ENCODE measurements around the gene GOLGA6B. TPM values are rescaled to one million over a fixed set of nuclear protein-coding genes. Genes with fewer than 3 reads are reported as not detected.
"Not testable (repeated sequence)": the region's sequence is repeated elsewhere in the genome, so short reads cannot be mapped to it uniquely, and the experiment has no call there.

Gene GOLGA6B, protein sequence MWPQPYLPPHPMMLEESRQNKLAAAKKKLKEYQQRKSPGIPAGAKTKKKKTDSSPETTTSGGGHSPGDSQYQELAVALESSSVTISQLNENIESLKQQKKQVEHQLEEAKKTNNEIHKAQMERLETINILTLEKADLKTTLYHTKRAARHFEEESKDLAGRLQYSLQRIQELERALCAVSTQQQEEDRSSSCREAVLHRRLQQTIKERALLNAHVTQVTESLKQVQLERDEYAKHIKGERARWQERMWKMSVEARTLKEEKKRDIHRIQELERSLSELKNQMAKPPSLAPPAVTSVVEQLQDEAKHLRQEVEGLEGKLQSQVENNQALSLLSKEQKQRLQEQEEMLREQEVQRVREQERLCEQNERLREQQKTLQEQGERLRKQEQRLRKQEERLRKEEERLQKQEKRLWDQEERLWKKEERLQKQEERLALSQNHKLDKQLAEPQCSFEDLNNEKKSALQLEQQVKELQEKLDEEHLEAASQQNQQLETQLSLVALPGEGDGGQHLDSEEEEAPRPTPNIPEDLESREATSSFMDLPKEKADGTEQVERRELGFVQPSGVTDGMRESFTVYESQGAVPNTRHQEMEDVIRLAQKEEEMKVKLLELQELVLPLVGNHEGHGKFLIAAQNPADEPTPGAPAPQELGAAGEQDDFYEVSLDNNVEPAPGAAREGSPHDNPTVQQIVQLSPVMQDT
- 0.33 and 0.75 TPM in 2 replicates for total RNA-seq (2021)
- long read RNA-seq = 0 reads

DNA sequence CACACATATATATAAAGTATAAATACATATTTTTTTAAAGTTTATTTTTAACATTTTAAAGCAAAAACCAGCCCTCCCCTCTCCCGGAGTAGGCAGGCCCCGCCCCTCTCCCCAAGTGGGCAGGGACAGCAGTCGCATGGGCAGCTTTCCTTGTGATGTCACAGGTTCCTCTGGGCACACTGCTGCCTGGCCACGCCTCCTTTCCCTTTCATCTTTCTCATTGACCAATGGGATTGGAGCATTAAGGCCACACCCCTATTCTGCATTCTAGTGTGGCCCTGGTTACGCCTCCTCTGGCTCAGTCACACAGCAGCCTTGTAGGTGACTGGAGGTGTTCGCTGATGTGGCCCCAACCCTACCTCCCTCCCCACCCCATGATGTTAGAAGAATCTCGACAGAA, at the start of gene GOLGA6B:
TSS of gene GOLGA6B (plus strand) at position 301 of the 400 bp plus-strand sequence. CDS start at position 342, 41 bp downstream.
- H3K79me1 ChIP-seq (ENCODE audit: insufficient read depth, low read depth, low read length, poor library complexity, severe bottlenecking) = not testable (repeated sequence)

More for the DNA sequence above, at the start of gene GOLGA6B:
- not testable (repeated sequence) for H3K27ac ChIP-seq (ENCODE audit: insufficient read length, low read depth, low read length); H2BK12ac ChIP-seq (ENCODE audit: insufficient read length, low read depth, low read length); H3T11ph ChIP-seq (ENCODE audit: low read length); H3K79me2 ChIP-seq (ENCODE audit: insufficient read depth, low read length); H2BK5ac ChIP-seq (ENCODE audit: insufficient read length, low read length); H3K4me3 Mint-ChIP-seq; H4K8ac ChIP-seq (replicated peaks; ENCODE audit: insufficient read length, low read depth, low read length); H2BK20ac ChIP-seq (ENCODE audit: low read depth, low read length, poor library complexity, severe bottlenecking); H3K27ac Mint-ChIP-seq; H3K36me3 Mint-ChIP-seq (ENCODE audit: insufficient read depth in 1 of 3, low read depth in 3 of 3); H3K14ac ChIP-seq (ENCODE audit: insufficient read depth, low read length); H3K56ac ChIP-seq (ENCODE audit: insufficient read length, low read depth, low read length); H2AK5ac ChIP-seq (ENCODE audit: insufficient read length, low read length); H3K18ac ChIP-seq (ENCODE audit: insufficient read length, low read depth, low read length); H3K9me3 ChIP-seq (ENCODE audit: control insufficient read depth, low read depth, low read length); H3K23ac ChIP-seq (ENCODE audit: insufficient read length, low read depth, low read length); H2BK120ac ChIP-seq (ENCODE audit: low read depth, low read length, poor library complexity, severe bottlenecking); H2AFZ ChIP-seq (ENCODE audit: low read length); H3K9ac ChIP-seq (ENCODE audit: extremely low read depth, insufficient read length, low read length); H4K20me1 ChIP-seq (ENCODE audit: control insufficient read depth, insufficient read depth, insufficient read length); H4K5ac ChIP-seq (ENCODE audit: insufficient read length, low read depth, low read length); H3K4me1 ChIP-seq (ENCODE audit: insufficient read depth, low read length); H3K4ac ChIP-seq (ENCODE audit: low read depth, low read length); H3K27me3 Mint-ChIP-seq (ENCODE audit: low read depth); H4K91ac ChIP-seq (ENCODE audit: insufficient read length, low read depth, low read length); H3K9me3 Mint-ChIP-seq; H3K4me1 Mint-ChIP-seq; H3K23me2 ChIP-seq (ENCODE audit: insufficient read length, low read depth, low read length, poor library complexity, severe bottlenecking); H3K4me2 ChIP-seq (ENCODE audit: insufficient read depth, insufficient read length, low read length); H3K27me3 ChIP-seq (ENCODE audit: insufficient read depth, low read length); DNase-seq; H2BK15ac ChIP-seq (ENCODE audit: low read depth, low read length)
- no CpG with 5 or more reads among the region's 7 CpGs for WGBS (ENCODE audit: extremely low coverage, insufficient read length, low lambda C conversion rate)

Data from H9 (cell line).